Thyroid gland (tissue), 4 donors: ENCODE data around the gene CSNK1A1.
A peak's percentile ranks its signal among the peaks of the same experiment; 100 is the strongest.

ENCODE experiments used
- CTCF ChIP-seq, 6 experiments: fragments of 200-600 bp in 3 of 6; fragments of 450-650 bp in 3 of 6; sonication (generic) in 3 of 6; IDR thresholded peaks; one replicate each; pipeline ENCODE4 v1.5.1; 2016 to 2019; ENCODE audit warnings: antibody characterized with exemption in 6 of 6, mild to moderate bottlenecking in 2 of 6, inconsistent platforms in 1 of 6, moderate library complexity in 1 of 6
- POLR2A ChIP-seq, 2 donors: fragments of 450-650 bp; IDR thresholded peaks; one replicate each; pipeline ENCODE4 v1.6.1; 2017; ENCODE audit warnings: antibody characterized with exemption in 2 of 2, mild to moderate bottlenecking in 2 of 2, moderate library complexity in 1 of 2

GRCh38 chr5:149550268-149550583 is 1.0 kb downstream of the CSNK1A1 start:
- no peak for TF ChIP-seq CTCF (IDR thresholded peaks at IDR 0.05)
- peak in 1 of 2 donors; percentile 30 for TF ChIP-seq POLR2A (IDR thresholded peaks at IDR 0.05)
